Natural killer cell (primary cell): ENCODE measurements around the gene CPT1A. TPM values are rescaled to one million over a fixed set of nuclear protein-coding genes. Genes with fewer than 3 reads are reported as not detected.

Experiments
- ATAC-seq, 3 donors: fragments of 150-1000 bp in 2 of 3; fragments of 200-7000 bp in 1 of 3; cut with Tn5 transposase; 1 replicate in 1 of 3; 2 replicates in 2 of 3; pipeline ENCODE4 v1.10.0; 2021; ENCODE audit warnings: mild to moderate bottlenecking in 2 of 3, moderate library complexity in 2 of 3
- DNase-seq, 2 donors: peaks; one replicate each; pipeline versions ENCODE4 v3.0.0 to v3.0.0-alpha.2; 2013 to 2021; ENCODE audit warnings: mixed read lengths in 1 of 2
- H3K27ac ChIP-seq: one replicate; pipeline ENCODE4 v1.5.1; 2013; ENCODE audit warnings: mild to moderate bottlenecking, low read length
- H3K27me3 ChIP-seq: one replicate; pipeline ENCODE4 v1.6.1; 2013; ENCODE audit warnings: low read length; ENCODE audit not compliant: control insufficient read depth, insufficient read depth
- H3K36me3 ChIP-seq: one replicate; pipeline ENCODE4 v1.6.1; 2013; ENCODE audit warnings: low read length; ENCODE audit not compliant: control insufficient read depth, insufficient read depth
- H3K4me1 ChIP-seq: one replicate; pipeline ENCODE4 v1.6.1; 2013; ENCODE audit warnings: low read length; ENCODE audit not compliant: control insufficient read depth, insufficient read depth
- H3K4me3 ChIP-seq: one replicate; pipeline ENCODE4 v1.5.1; 2013; ENCODE audit warnings: low read length
- H3K9me3 ChIP-seq: one replicate; pipeline ENCODE4 v1.6.1; 2013; ENCODE audit warnings: low read length; ENCODE audit not compliant: control insufficient read depth, insufficient read depth
- H3K27ac Mint-ChIP-seq, 2 donors: one replicate each; pipeline ENCODE4 v1.8.0; 2022; ENCODE audit warnings: mild to moderate bottlenecking in 2 of 2, mixed read lengths in 2 of 2, moderate library complexity in 1 of 2
- H3K27me3 Mint-ChIP-seq, 2 donors: one replicate each; pipeline ENCODE4 v1.8.0; 2022; ENCODE audit warnings: low read depth in 2 of 2, mixed read lengths in 2 of 2
- H3K36me3 Mint-ChIP-seq: one replicate; pipeline ENCODE4 v1.8.0; 2022; ENCODE audit warnings: mixed read lengths
- H3K4me1 Mint-ChIP-seq, 2 donors: one replicate each; pipeline ENCODE4 v1.8.0; 2022; ENCODE audit warnings: mixed read lengths in 2 of 2
- H3K4me3 Mint-ChIP-seq: one replicate; pipeline ENCODE4 v1.8.0; 2022; ENCODE audit warnings: mild to moderate bottlenecking, moderate library complexity, mixed read lengths
- H3K9me3 Mint-ChIP-seq, 2 donors: one replicate each; pipeline ENCODE4 v1.8.0; 2022; ENCODE audit warnings: mixed read lengths in 2 of 2
- WGBS: methylation state at CpG from one replicate; pipeline ENCODE4 v1.1.7; 2013; ENCODE audit warnings: missing lambda C conversion rate; ENCODE audit not compliant: insufficient coverage; 5-methylcytosine and 5-hydroxymethylcytosine counted together
- intact Hi-C: fragments of 100-400 bp; cut with micrococcal nuclease; formaldehyde crosslinking; loops from one replicate; pipeline ENCODE4 v1.14.2; 2022
- total RNA-seq, 4 donors: library from RNA; stranded (reverse); fragments of 120-200 nt in 1 of 4; gene quantifications; one replicate each; pipeline versions ENCODE4 v1.2.3 to v1.2.4, GENCODE V29; 2013 to 2022
- TF ChIP-seq, protein P1 (sequence below): fragments of 200-600 bp; IDR thresholded peaks from one replicate; pipeline ENCODE4 v1.8.0; 2022; ENCODE audit warnings: antibody characterized with exemption

CPT1A gene
- total RNA-seq, 3 donors from 2014 or later (not counting 1 experiment from before 2014, with no cell fraction given): 70.3 to 129 (median 100) TPM

DNA sequence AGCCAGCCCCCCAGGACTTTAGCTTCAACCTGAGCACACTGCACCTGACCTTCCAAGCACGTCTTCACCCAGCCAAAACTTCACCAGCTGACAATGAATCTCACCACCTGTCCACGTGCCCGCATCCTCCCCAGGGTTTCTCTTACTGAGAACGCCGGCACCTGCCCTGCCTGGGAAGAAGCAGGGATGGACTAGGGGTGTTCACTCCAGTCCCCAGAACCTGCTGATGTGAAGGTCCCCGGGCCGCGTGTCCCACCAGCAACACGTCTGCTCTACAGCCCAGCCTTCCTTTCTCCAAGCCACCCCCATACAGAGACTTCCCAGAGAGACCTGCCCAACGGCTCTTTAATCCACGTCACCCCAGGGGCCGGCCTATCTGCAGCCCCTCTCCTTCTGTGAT is 12.8 kb downstream of the CPT1A start:
- no peak overlapping the region for H3K27ac ChIP-seq
- TF ChIP-seq, protein P1, sequence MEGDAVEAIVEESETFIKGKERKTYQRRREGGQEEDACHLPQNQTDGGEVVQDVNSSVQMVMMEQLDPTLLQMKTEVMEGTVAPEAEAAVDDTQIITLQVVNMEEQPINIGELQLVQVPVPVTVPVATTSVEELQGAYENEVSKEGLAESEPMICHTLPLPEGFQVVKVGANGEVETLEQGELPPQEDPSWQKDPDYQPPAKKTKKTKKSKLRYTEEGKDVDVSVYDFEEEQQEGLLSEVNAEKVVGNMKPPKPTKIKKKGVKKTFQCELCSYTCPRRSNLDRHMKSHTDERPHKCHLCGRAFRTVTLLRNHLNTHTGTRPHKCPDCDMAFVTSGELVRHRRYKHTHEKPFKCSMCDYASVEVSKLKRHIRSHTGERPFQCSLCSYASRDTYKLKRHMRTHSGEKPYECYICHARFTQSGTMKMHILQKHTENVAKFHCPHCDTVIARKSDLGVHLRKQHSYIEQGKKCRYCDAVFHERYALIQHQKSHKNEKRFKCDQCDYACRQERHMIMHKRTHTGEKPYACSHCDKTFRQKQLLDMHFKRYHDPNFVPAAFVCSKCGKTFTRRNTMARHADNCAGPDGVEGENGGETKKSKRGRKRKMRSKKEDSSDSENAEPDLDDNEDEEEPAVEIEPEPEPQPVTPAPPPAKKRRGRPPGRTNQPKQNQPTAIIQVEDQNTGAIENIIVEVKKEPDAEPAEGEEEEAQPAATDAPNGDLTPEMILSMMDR: no peak
- no peaks in the 10 kb centered on the region for H3K9me3 ChIP-seq
- intact Hi-C loops: no loop called here
- H3K4me1 Mint-ChIP-seq: peaks cover 58 to 65% of the 10 kb centered on the region in 2 donors
- DNase-seq (no peak), ATAC-seq (no peak)
- peak overlapping the region; percentile 86 for H3K27ac Mint-ChIP-seq
- no peaks in the 10 kb centered on the region for H3K27me3 ChIP-seq
- no peaks in the 10 kb centered on the region for H3K27me3 Mint-ChIP-seq
- H3K36me3 ChIP-seq: no peaks in the 10 kb centered on the region
- H3K4me3 Mint-ChIP-seq: peak overlapping the region; percentile 41
- 56% methylated on average over 12 of the region's 12 CpGs for WGBS
- H3K4me3 ChIP-seq: no peak overlapping the region
- H3K4me1 ChIP-seq: peaks cover 37% of the 10 kb centered on the region
- H3K36me3 Mint-ChIP-seq: no peaks in the 10 kb centered on the region
- H3K9me3 Mint-ChIP-seq: no peaks in the 10 kb centered on the region

DNA sequence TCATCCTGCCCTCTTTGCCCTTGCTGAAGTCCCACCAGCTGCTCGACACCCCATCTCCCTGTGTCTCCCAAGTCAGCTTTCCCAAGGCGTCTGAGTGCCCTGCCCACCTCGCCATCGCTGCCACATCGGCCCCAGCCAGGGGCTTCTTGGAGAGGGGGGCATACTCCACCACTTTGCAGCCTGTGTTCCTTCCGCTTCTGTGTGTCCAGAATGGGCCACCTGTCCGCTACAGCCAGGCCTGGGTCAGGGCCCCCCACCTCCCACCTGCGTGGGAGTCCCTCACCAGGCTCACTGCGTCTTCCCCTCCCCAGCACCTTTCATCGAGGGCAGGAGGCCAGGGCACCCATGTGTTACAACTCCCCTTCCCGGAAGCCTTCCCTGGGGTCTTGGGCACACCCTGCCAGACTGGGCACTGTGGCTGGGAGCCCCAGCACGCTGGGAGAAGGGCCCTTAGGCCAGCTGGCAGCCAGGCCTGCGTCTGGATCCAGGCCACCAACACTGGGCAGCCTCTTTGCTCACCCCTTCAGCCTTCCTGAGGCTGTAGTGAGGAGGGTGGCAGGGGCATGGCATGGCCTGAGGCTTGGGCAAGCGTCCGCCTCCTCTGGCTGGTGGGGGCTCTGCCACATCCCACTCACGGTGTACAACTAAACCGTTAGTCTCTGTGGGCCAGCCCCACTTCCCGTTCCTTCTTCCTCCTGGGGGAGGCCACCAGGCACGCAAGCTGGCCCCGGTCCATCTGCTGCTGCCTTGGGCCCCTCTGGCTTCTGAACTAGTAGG is 13.4 kb downstream of the CPT1A start:
- peaks cover 62 to 71% of the 10 kb centered on the region in 2 donors for H3K4me1 Mint-ChIP-seq
- TF ChIP-seq, protein P1: no peak
- Histone ChIP-seq H3K9me3 (no peaks in the 10 kb centered on the region), H3K27me3 (no peaks in the 10 kb centered on the region), H3K4me3 (no peak overlapping the region), H3K36me3 (no peaks in the 10 kb centered on the region), H3K27ac (no peak overlapping the region), H3K4me1 (peaks cover 37% of the 10 kb centered on the region)
- WGBS: 37% methylated on average over 20 of the region's 20 CpGs
- peak overlapping the region; percentile 41 for H3K4me3 Mint-ChIP-seq
- intact Hi-C loops: no loop called here
- H3K27ac Mint-ChIP-seq: peak overlapping the region; percentile 86
- H3K36me3 Mint-ChIP-seq: no peaks in the 10 kb centered on the region
- H3K27me3 Mint-ChIP-seq: no peaks in the 10 kb centered on the region
- DNase-seq (no peak), ATAC-seq (peak in 2 of 3 donors; percentile 21 to 54)
- H3K9me3 Mint-ChIP-seq: no peaks in the 10 kb centered on the region

DNA sequence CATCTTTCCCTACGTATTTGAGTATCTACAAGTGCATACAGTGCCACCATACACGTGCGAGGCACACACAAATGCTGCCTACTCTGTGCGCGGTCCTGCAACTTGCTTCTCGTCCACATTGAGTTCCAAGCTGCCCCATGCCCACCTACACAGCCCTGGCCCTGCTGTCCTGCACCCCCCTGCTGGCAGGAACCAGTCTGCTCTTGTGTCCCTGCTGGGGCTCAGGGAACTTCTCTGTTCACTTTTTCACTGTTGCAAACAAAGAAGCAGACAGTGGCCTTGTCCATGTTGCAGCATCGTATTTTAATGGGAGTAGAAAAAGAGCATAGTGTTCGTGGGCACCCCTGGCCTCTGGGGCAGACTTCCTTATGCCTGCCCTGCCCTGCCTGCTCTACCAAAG is 14.0 kb downstream of the CPT1A start:
- Mint-ChIP-seq H3K4me1 (peaks cover 58 to 67% of the 10 kb centered on the region in 2 donors), H3K36me3 (no peaks in the 10 kb centered on the region), H3K9me3 (no peaks in the 10 kb centered on the region), H3K27ac (peak overlapping the region; percentile 86), H3K4me3 (peak overlapping the region; percentile 29), H3K27me3 (no peaks in the 10 kb centered on the region)
- H3K36me3 ChIP-seq: no peaks in the 10 kb centered on the region
- no peak overlapping the region for H3K4me3 ChIP-seq
- TF ChIP-seq, protein P1: no peak
- no peak for DNase-seq
- no peaks in the 10 kb centered on the region for H3K9me3 ChIP-seq
- peaks cover 34% of the 10 kb centered on the region for H3K4me1 ChIP-seq
- intact Hi-C loops: no loop called here
- H3K27me3 ChIP-seq: no peaks in the 10 kb centered on the region
- no peak for ATAC-seq
- H3K27ac ChIP-seq: no peak overlapping the region
- 69% methylated on average over 8 of the region's 8 CpGs for WGBS
